DMS 273 treated with DMSO at 0.1 percent for 48 hours (cell line): ENCODE data around the gene HIVEP3.
"Not testable (repeated sequence)": the region's sequence is repeated elsewhere in the genome, so short reads cannot be mapped to it uniquely, and the experiment has no call there.

ENCODE experiments used
- DNase-seq: peaks from one replicate; lab custom pipeline; 2025; lab: John Stamatoyannopoulos, UW

Gene HIVEP3

DNA sequence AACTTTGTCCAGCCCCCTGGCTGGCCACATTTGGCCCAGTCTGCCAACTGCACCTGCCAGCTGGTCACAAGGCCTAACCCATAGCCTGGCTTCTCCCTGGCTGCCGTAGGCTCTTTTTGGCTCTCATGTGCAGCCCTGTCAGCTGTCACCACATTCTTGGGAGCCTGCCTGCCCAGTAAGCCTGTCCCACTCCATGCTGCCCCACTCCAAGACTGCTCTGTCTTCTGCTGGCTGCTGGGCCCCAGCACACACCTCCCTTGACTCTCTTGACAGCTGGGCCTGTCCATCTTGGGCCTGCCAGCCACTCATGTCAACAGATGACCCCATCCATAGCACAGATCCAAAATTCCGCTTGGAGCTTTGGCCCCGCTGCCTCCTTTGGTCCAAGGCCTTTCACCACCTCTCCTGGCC is 360.0 kb downstream of the HIVEP3 start:
- no peak for DNase-seq

GRCh38 chr1:41557751-41558455 is 360.8 kb downstream of the HIVEP3 start:
- no peak for DNase-seq

GRCh38 chr1:41554746-41555145 is 364.0 kb downstream of the HIVEP3 start:
- not testable (repeated sequence) for DNase-seq

DNA sequence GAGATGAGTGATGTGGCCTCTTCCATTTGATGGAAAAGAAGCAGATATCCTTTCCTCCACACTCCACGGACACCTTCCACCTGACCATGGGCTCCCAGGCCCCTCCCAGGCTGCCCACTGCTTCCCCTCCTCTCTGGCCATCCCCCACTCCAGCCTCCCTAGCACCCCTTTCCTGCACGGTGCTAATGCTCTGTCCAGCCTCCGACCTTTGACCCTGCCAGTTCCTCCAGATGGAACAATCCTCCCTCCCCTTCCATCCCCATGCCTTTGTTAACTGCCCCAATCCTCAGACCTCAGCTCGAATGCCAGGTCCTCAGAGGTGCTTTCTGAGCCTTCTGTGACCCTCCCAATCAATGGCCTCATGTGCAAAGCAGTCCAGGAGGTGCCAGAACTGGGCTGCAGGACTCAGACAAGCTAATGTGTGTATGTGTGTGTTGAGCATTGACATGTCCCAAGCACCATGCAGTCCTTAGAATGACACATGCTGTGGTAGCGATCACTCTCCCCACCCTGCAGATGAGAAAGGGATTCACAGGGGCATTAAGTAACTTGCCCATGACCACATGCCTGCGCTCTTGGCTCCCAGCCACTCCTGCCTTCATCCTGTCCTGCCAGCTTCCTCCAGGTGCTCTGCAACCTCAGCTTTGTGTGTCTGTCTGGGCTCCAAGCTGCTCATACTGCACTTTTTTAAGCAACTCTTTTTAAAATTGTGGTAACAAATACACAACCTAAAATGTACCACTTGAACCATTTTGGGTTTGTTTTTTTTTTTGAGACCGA is 370.8 kb downstream of the HIVEP3 start:
- no peak for DNase-seq

GRCh38 chr1:41547336-41547735 is 371.4 kb downstream of the HIVEP3 start:
- no peak for DNase-seq

GRCh38 chr1:41546833-41547135 is 371.9 kb downstream of the HIVEP3 start:
- no peak for DNase-seq

DNA sequence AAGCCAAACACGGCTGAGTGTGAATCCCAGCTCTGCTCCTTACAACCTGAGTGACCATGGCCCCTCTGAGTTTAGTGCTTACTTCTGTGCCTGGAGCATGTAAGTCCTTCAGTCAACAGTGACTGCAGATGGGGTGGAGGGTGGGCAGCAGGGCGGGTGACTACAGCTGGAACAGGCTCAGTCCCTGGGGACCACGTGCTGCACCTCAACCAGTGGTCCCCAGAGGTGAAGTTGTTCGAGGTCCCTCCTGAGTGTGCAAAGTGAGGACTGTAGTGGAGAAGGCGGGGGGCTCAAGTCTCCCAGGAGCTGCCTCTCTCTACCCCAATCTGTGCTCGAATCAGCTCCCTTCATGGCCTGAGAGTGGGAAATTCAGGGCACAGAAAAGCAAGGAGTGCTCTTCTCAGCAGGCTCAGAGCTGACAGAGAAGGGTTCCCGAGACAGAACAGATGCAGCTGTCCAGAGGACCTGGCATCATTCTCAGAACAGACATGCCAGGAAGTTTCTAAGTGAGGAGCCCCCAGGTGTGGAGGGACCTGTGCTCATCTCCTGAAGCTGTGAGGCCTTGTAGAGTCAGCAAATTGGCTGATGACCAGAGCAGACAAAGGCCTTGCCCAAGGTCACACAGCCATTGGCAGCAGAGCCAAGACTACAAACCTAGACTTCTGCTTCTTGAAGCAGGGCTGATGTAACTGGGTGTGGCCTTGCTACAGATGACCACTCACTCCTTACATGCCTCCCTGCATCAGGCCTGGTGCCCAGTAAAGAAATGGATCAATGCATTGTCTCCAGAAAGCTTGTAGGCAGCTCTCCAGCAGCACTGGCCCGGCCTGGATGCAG is 372.5 kb downstream of the HIVEP3 start:
- no peak for DNase-seq

DNA sequence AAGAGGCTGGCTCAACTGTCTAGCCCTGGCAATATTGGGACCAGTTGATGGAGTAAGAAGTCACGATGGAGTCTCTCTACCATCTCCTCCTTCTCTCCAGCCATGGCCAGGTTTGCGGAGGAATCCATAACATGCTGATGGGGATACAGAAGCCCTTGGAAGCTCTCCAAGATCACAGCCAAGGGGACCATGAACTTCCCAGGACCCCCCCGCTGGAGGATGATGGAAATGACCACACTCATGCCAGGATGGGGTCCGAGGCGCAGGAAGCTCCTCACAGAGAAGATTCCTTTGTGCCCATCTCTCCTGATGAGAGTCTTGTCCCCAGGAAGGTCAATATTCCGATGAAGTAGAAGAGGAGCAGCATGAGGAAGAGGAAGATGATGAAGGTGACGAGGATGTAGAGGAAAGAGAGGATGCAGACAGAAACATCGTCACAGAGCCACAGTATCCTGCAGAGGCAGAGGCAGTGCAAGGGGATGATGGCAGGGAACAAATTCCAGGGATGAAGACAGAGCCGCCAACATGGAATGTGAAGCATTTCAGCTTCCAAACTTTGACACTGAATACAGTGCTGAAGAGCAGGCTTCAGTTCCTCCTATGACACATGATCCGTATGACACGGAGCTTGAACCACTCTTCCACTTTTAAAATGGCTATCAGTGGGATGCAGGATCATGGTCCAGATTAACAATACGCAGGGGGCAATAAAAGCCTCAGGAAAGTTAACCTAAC is 376.4 kb downstream of the HIVEP3 start:
- no peak for DNase-seq

DNA sequence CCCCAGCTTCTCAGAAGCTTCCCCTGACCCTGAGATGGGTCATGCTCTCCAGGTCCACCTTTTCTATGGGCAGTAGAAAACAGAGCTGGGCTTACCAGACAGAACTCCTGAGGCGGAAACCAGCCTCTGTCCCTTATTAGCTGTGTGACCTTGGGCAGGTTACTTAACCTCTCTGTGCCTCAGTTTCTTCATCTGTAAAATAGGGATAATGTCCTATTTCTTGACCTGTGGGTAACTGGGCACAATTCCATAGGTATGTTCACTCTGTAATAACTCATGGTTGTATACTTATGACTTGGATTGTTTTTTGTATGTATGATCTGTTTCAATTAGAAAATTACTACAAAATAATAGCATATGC is 377.1 kb downstream of the HIVEP3 start:
- DNase-seq: no peak

- DNase-seq: no peak
Observed at GRCh38 chr1:41540886-41541591, 377.7 kb downstream of the HIVEP3 start.

DNA sequence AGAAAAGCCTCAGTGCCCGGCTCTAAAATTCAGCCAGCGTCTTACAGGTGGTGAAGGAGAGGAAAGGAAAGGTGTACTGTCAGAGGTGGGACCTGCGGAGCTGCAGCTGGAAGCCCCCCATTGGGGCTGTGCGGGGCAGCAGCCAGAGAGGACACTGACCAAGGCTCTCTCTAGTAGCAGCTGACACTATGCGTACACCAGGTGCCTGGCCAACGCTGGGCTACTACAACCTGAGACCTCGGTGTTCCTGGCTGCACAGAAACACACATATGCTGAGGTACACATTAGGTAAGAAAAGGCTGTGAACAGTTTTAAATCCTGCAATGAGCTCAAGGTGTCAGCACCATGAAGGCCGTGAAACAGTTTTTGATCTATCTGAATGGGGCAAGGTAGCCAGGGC is 378.7 kb downstream of the HIVEP3 start:
- DNase-seq: no peak

GRCh38 chr1:41539418-41539805 is 379.3 kb downstream of the HIVEP3 start:
- DNase-seq: no peak

GRCh38 chr1:41538741-41539417 is 379.8 kb downstream of the HIVEP3 start:
- no peak for DNase-seq

DNA sequence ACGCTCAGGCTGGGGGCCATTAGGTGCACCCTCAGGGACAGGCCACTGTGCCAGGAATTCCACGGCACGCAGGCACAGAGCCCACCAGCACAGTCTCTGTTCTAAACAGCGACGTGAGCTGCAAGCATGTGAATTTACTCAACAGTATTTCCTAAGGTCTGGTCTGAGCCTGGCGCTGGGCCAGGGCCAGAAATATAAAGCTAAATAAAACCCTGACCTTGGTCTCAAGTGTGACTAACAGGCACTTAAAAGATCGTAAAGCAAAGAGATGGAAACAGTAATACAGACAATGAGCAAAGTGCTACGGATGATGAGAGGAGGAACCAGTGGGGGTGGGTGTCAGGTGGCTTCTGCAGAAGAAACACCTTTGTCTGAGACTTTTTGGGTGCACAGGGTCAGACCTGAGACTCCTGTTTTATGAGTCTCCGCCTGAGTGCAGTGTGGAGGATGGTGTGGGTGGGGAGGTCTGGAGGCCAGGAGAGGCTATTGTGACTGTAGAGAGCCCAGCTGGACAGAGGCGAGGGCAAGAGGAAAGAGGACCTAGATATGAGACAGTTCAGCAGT is 380.9 kb downstream of the HIVEP3 start:
- DNase-seq: no peak

- DNase-seq: no peak
Observed at GRCh38 chr1:41537251-41537650, 381.5 kb downstream of the HIVEP3 start.

GRCh38 chr1:41536361-41536802 is 382.3 kb downstream of the HIVEP3 start:
- no peak for DNase-seq

GRCh38 chr1:41535716-41536115 is 383.0 kb downstream of the HIVEP3 start:
- DNase-seq: no peak

DNA sequence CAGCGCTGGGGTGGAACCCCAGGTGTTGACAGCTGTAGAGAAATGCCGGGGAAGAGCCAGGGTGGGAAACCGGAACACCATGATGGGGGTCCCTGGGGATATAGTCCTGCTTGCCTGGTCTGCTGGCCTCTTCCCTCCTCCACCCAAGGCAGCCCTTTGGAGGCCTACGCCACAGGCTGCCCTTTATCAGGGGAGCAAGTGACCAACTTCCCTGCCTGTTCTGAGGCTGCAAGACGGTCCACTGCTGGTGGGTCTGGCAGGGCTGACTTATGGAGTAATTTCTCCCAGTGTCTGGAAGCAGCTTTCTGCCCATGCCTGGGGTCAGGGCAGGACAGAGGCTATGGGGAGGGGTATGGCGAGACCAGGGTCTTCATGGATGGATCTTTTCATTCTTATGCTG is 383.4 kb downstream of the HIVEP3 start:
- no peak for DNase-seq

GRCh38 chr1:41534181-41535076 is 384.3 kb downstream of the HIVEP3 start:
- DNase-seq: no peak

GRCh38 chr1:41533731-41534080 is 385.0 kb downstream of the HIVEP3 start:
- DNase-seq: no peak
